PC-3 (cell line): ENCODE measurements around the gene CATSPERE. TPM values are rescaled to one million over a fixed set of nuclear protein-coding genes. Genes with fewer than 3 reads are reported as not detected.

Experiments
- ATAC-seq: fragments of 200-7000 bp; cut with Tn5 transposase; 2 replicates; pipeline ENCODE4 v1.9.1; 2020; ENCODE audit warnings: mild to moderate bottlenecking, moderate library complexity
- BruUV-seq: library from RNA; stranded (reverse); fragments of 400-500 nt; replicated peaks from 2 replicates; lab custom pipeline; 2021; lab: Mats Ljungman, UMichigan
- CTCF ChIA-PET: fragments of 300-600 bp; sonication (Branson Sonifier 250); formaldehyde crosslinking; loops from one replicate; lab custom pipeline; 2022; ENCODE audit warnings: antibody characterized with exemption; lab: Charles Lee
- POLR2A ChIA-PET: fragments of 300-600 bp; sonication (Branson Sonifier 250); formaldehyde crosslinking; loops from one replicate; lab custom pipeline; 2022; ENCODE audit warnings: antibody characterized with exemption; ENCODE audit not compliant: unreplicated experiment; lab: Charles Lee
- DNase-seq: peaks from one replicate; pipeline ENCODE4 v3.0.0-alpha.2; 2015
- H2AFZ ChIP-seq: fragments of 300-600 bp; sonication (generic); 2 replicates; pipeline ENCODE4 v1.6.0; 2016; ENCODE audit warnings: antibody characterized with exemption, low read length
- H3F3A ChIP-seq: fragments of 300-600 bp; sonication (generic); one replicate; pipeline ENCODE4 v1.6.0; 2017; ENCODE audit warnings: antibody characterized with exemption, low read length, control low read depth, mild to moderate bottlenecking; ENCODE audit not compliant: unreplicated experiment
- H3K27ac ChIP-seq: fragments of 300-600 bp; sonication (generic); 2 replicates; pipeline ENCODE4 v1.5.1; 2016; ENCODE audit warnings: mild to moderate bottlenecking, low read length
- H3K27me3 ChIP-seq: fragments of 300-600 bp; sonication (generic); 2 replicates; pipeline ENCODE4 v1.6.1; 2016; ENCODE audit warnings: low read length, mixed read lengths
- H3K36me3 ChIP-seq: fragments of 300-600 bp; sonication (generic); 2 replicates; pipeline ENCODE4 v1.6.1; 2016; ENCODE audit warnings: low read depth, mixed run types, low read length, mixed read lengths
- H3K4me1 ChIP-seq: fragments of 300-600 bp; sonication (generic); 2 replicates; pipeline ENCODE4 v1.5.1; 2016; ENCODE audit warnings: low read length; ENCODE audit not compliant: insufficient read depth
- H3K4me2 ChIP-seq: fragments of 300-600 bp; sonication (generic); 2 replicates; pipeline ENCODE4 v1.6.0; 2016; ENCODE audit warnings: low read length
- H3K4me3 ChIP-seq: fragments of 300-600 bp; sonication (generic); 2 replicates; pipeline ENCODE4 v1.5.1; 2016; ENCODE audit warnings: mild to moderate bottlenecking, low read length, mixed read lengths
- H3K79me2 ChIP-seq: fragments of 300-600 bp; sonication (generic); 2 replicates; pipeline ENCODE4 v1.6.1; 2017; ENCODE audit warnings: low read length, mixed read lengths
- H3K9ac ChIP-seq: fragments of 300-600 bp; sonication (generic); 2 replicates; pipeline ENCODE4 v1.6.0; 2016; ENCODE audit warnings: mild to moderate bottlenecking, low read length
- H3K9me2 ChIP-seq: fragments of 300-600 bp; sonication (generic); replicated peaks from 2 replicates; pipeline ENCODE4 v1.6.1; 2016; ENCODE audit warnings: mixed run types, low read length, mixed read lengths
- H3K9me3 ChIP-seq: fragments of 300-600 bp; sonication (generic); 2 replicates; pipeline ENCODE4 v1.6.1; 2016; ENCODE audit warnings: low read length, mixed read lengths
- H4K20me1 ChIP-seq: fragments of 300-600 bp; sonication (generic); 2 replicates; pipeline ENCODE4 v1.6.1; 2016; ENCODE audit warnings: low read length, mixed read lengths
- CTCF ChIP-seq: fragments of 300-600 bp; sonication (generic); conservative IDR thresholded peaks from 2 replicates; pipeline ENCODE4 v1.5.1; 2017; ENCODE audit warnings: antibody characterized with exemption, low read depth, mild to moderate bottlenecking, low read length
- EZH2 ChIP-seq: fragments of 300-600 bp; sonication (generic); IDR thresholded peaks from one replicate; pipeline ENCODE4 v1.6.1; 2017; ENCODE audit warnings: antibody characterized with exemption, mild to moderate bottlenecking, low read length; ENCODE audit not compliant: unreplicated experiment
- EZH2phosphoT487 ChIP-seq: fragments of 300-600 bp; sonication (generic); IDR thresholded peaks from 2 replicates; pipeline ENCODE4 v1.6.1; 2018; ENCODE audit warnings: mild to moderate bottlenecking, antibody characterized with exemption, low read length, borderline replicate concordance
- intact Hi-C: fragments of 100-400 bp; cut with micrococcal nuclease; formaldehyde crosslinking; loops from 2 replicates; pipeline ENCODE4 v1.9.0; 2023
- total RNA-seq: library from RNA; depleted of rRNA; stranded (reverse); fragments of >200 nt; gene quantifications from 2 replicates; pipeline ENCODE4 v1.2.3, GENCODE V29; 2014

CATSPERE gene
- total RNA-seq, 1 experiment from 2014 or later: not detected

GRCh38 chr1:244422174-244422573 is 38.9 kb upstream of the CATSPERE start:
- no peak overlapping the region for H3K4me3 ChIP-seq
- BruUV-seq: no TSS peak
- no peaks in the 10 kb centered on the region for H4K20me1 ChIP-seq
- no peak overlapping the region for H3K4me2 ChIP-seq
- H3K9ac ChIP-seq: no peak overlapping the region
- H2AFZ ChIP-seq: no peak overlapping the region
- no peak for ATAC-seq
- TF ChIP-seq EZH2 (no peak), EZH2phosphoT487 (no peak), CTCF (no peak)
- no peaks in the 10 kb centered on the region for H3K27me3 ChIP-seq
- no peaks in the 10 kb centered on the region for H3K79me2 ChIP-seq
- H3K36me3 ChIP-seq: peaks cover 53% of the 10 kb centered on the region
- no peaks in the 10 kb centered on the region for H3K9me3 ChIP-seq
- ChIA-PET CTCF (no interaction called here), POLR2A (no interaction called here)
- no peaks in the 10 kb centered on the region for H3K9me2 ChIP-seq
- H3K27ac ChIP-seq: no peak overlapping the region
- intact Hi-C loops: no loop called here
- peaks cover 3% of the 10 kb centered on the region; the same call in 1 of the 2 replicates for H3K4me1 ChIP-seq
- DNase-seq: no peak
- no peaks in the 10 kb centered on the region for H3F3A ChIP-seq

- H3K9me2 ChIP-seq: no peaks in the 10 kb centered on the region
- no TSS peak for BruUV-seq
- H3K36me3 ChIP-seq: peaks cover 40% of the 10 kb centered on the region
- H3K27me3 ChIP-seq: no peaks in the 10 kb centered on the region
- no peak overlapping the region for H3K4me2 ChIP-seq
- H3K4me3 ChIP-seq: no peak overlapping the region
- ChIA-PET POLR2A (interaction anchor here (0.6 kb wide), 1 partner anchor 9 kb away, joined by 4 read pairs; no protein-coding TSS in a partner anchor), CTCF (no interaction called here)
- no peak overlapping the region for H3K9ac ChIP-seq
- ATAC-seq (no peak), DNase-seq (no peak)
- no peaks in the 10 kb centered on the region for H3K4me1 ChIP-seq
- no peak overlapping the region for H2AFZ ChIP-seq
- H4K20me1 ChIP-seq: no peaks in the 10 kb centered on the region
- intact Hi-C loops: no loop called here
- TF ChIP-seq CTCF (no peak), EZH2 (no peak), EZH2phosphoT487 (no peak)
- H3K27ac ChIP-seq: no peak overlapping the region
- H3F3A ChIP-seq: no peaks in the 10 kb centered on the region
- no peaks in the 10 kb centered on the region for H3K9me3 ChIP-seq
- no peaks in the 10 kb centered on the region for H3K79me2 ChIP-seq
These were observed 36.3 kb upstream of the CATSPERE start for GRCh38 chr1:244424649-244425334.

GRCh38 chr1:244427647-244428046 is 33.4 kb upstream of the CATSPERE start:
- Histone ChIP-seq H3K4me2 (no peak overlapping the region), H3K27me3 (no peaks in the 10 kb centered on the region), H3K9me2 (no peaks in the 10 kb centered on the region), H3K79me2 (no peaks in the 10 kb centered on the region), H3K9ac (no peak overlapping the region), H3K4me3 (no peak overlapping the region), H3K27ac (no peak overlapping the region), H3K9me3 (no peaks in the 10 kb centered on the region), H2AFZ (no peak overlapping the region), H3F3A (no peaks in the 10 kb centered on the region), H3K36me3 (peaks cover 33% of the 10 kb centered on the region), H3K4me1 (no peaks in the 10 kb centered on the region), H4K20me1 (no peaks in the 10 kb centered on the region)
- no peak for ATAC-seq
- intact Hi-C loops: no loop called here
- ChIA-PET POLR2A (interaction anchor here (0.6 kb wide), 2 partner anchors 14 to 608 kb away, joined by 4 to 9 read pairs; no protein-coding TSS in a partner anchor), CTCF (no interaction called here)
- TF ChIP-seq EZH2phosphoT487 (no peak), CTCF (no peak), EZH2 (no peak)
- no peak for DNase-seq
- no TSS peak for BruUV-seq
